ENCODE results near the gene PNKP.
A peak's percentile ranks its signal among the peaks of the same experiment; 100 is the strongest.

Gene PNKP

DNA sequence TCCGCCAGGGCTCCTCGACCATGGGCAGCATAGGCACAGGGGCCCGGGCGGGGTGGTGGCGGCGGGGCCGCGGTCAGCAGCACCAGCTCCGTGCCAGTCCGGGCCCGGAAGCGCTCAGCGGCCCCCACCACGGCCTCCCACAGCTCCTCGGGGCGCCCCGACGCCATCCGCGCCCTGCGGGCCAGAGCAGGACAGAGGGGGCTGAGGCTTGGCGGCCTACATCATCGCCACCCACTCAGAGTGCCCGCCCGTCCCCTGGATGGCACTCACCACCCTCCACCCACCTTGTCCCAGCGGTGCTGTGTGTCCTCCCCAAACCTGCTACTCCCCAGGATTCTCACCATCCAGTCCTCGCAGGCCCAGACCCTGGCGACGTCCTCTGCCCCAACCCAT lies 5.7 kb upstream of the PNKP start:
- CTCF ChIA-PET, result no interaction called here
- H3K36me3 ChIP-seq (ENCODE audit: control insufficient read depth in 2 of 2, insufficient read depth in 1 of 2, low read length in 2 of 2), result peaks cover 0 to 25% of the 10 kb centered on the region in 2 experiments; a peak in 1 of 3 replicates
- no peak overlapping the region for H3K27ac ChIP-seq (ENCODE audit: extremely low read depth, low read depth, low read length)
- H3K4me1 ChIP-seq (ENCODE audit: control insufficient read depth, insufficient read depth, low read length), result peaks cover 17% of the 10 kb centered on the region
- no peak overlapping the region for H3K4me3 ChIP-seq (ENCODE audit: low read depth, low read length)
- H3K9me3 ChIP-seq (ENCODE audit: control insufficient read depth, insufficient read depth, low read depth, low read length), result no peaks in the 10 kb centered on the region
- POLR2A ChIA-PET, result no interaction called here
- TF ChIP-seq EGR2 (tag by site-specific recombination; IDR thresholded peaks at IDR 0.05; ENCODE audit: low read depth), result 0 out of 2 replicates have a peak, but pooled peaks have one; percentile 9
- TF ChIP-seq HOXD13 (CRISPR knock-in tag; IDR thresholded peaks at IDR 0.05; ENCODE audit: borderline replicate concordance), result no peak
- no peak for TF ChIP-seq ZNF629 (tag by site-specific recombination; IDR thresholded peaks at IDR 0.05)
- peak; percentile 55 for TF ChIP-seq ZFHX2 (tag by site-specific recombination; conservative IDR thresholded peaks at IDR 0.05)
- no peak for TF ChIP-seq ZNF214 (tag by site-specific recombination; IDR thresholded peaks at IDR 0.05; ENCODE audit: borderline replicate concordance)

GRCh38 chr19:49872245-49873128 lies 5.1 kb upstream of the PNKP start:
- no peaks in the 10 kb centered on the region for H3K9me3 ChIP-seq (ENCODE audit: control insufficient read depth, insufficient read depth, low read depth, low read length)
- ChIA-PET CTCF (interaction anchor here (0.6 kb wide), 1 partner anchor 70 kb away, joined by 3 read pairs; no protein-coding TSS in a partner anchor), POLR2A (no interaction called here)
- H3K4me1 ChIP-seq (ENCODE audit: control insufficient read depth, insufficient read depth, low read length), result peaks cover 17% of the 10 kb centered on the region
- H3K4me3 ChIP-seq (ENCODE audit: low read depth, low read length), result no peak overlapping the region
- TF ChIP-seq SCRT1 (tag by site-specific recombination; IDR thresholded peaks at IDR 0.05; ENCODE audit: borderline replicate concordance) (no peak), ZNF791 (tag by site-specific recombination; IDR thresholded peaks at IDR 0.05) (no peak), ZNF610 (tag by site-specific recombination; IDR thresholded peaks at IDR 0.05; ENCODE audit: borderline replicate concordance) (no peak), ZNF76 (tag by site-specific recombination; IDR thresholded peaks at IDR 0.05; ENCODE audit: borderline replicate concordance, low read depth) (no peak), ZFP3 (tag by site-specific recombination; IDR thresholded peaks at IDR 0.05; ENCODE audit: low read depth) (peak; percentile 93), ZNF830 (tag by site-specific recombination; IDR thresholded peaks at IDR 0.05; ENCODE audit: low read depth) (no peak), ZNF701 (tag by site-specific recombination; IDR thresholded peaks at IDR 0.05) (peak; percentile 64; the same call in 1 of the 2 replicates), ZBTB8A (tag by site-specific recombination; IDR thresholded peaks at IDR 0.05) (no peak), ZNF311 (tag by site-specific recombination; IDR thresholded peaks at IDR 0.05; ENCODE audit: borderline replicate concordance) (no peak), GLIS1 (tag by site-specific recombination; IDR thresholded peaks at IDR 0.05) (peak; percentile 41; the same call in 1 of the 2 replicates), EGR2 (tag by site-specific recombination; IDR thresholded peaks at IDR 0.05; ENCODE audit: low read depth) (no peak), ZNF266 (tag by site-specific recombination; IDR thresholded peaks at IDR 0.05; ENCODE audit: low read depth) (no peak), ZNF777 (tag by site-specific recombination; IDR thresholded peaks at IDR 0.05; ENCODE audit: borderline replicate concordance) (no peak)
- TF ChIP-seq, protein P1, sequence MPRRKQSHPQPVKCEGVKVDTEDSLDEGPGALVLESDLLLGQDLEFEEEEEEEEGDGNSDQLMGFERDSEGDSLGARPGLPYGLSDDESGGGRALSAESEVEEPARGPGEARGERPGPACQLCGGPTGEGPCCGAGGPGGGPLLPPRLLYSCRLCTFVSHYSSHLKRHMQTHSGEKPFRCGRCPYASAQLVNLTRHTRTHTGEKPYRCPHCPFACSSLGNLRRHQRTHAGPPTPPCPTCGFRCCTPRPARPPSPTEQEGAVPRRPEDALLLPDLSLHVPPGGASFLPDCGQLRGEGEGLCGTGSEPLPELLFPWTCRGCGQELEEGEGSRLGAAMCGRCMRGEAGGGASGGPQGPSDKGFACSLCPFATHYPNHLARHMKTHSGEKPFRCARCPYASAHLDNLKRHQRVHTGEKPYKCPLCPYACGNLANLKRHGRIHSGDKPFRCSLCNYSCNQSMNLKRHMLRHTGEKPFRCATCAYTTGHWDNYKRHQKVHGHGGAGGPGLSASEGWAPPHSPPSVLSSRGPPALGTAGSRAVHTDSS (tag by site-specific recombination; IDR thresholded peaks at IDR 0.05), result no peak
- H3K27ac ChIP-seq (ENCODE audit: extremely low read depth, low read depth, low read length), result no peak overlapping the region
- H3K36me3 ChIP-seq (ENCODE audit: control insufficient read depth in 2 of 2, insufficient read depth in 1 of 2, low read length in 2 of 2), result peaks cover 0 to 25% of the 10 kb centered on the region in 2 experiments; a peak in 1 of 3 replicates

GRCh38 chr19:49871349-49871985 lies 4.1 kb upstream of the PNKP start:
- POLR2A ChIA-PET, result no interaction called here
- peaks cover 20% of the 10 kb centered on the region for H3K4me1 ChIP-seq (ENCODE audit: control insufficient read depth, insufficient read depth, low read length)
- no peak; the same call in 1 of the 2 replicates for TF ChIP-seq ZNF341 (tag by site-specific recombination; IDR thresholded peaks at IDR 0.05; ENCODE audit: low read depth)
- TF ChIP-seq, protein P2, sequence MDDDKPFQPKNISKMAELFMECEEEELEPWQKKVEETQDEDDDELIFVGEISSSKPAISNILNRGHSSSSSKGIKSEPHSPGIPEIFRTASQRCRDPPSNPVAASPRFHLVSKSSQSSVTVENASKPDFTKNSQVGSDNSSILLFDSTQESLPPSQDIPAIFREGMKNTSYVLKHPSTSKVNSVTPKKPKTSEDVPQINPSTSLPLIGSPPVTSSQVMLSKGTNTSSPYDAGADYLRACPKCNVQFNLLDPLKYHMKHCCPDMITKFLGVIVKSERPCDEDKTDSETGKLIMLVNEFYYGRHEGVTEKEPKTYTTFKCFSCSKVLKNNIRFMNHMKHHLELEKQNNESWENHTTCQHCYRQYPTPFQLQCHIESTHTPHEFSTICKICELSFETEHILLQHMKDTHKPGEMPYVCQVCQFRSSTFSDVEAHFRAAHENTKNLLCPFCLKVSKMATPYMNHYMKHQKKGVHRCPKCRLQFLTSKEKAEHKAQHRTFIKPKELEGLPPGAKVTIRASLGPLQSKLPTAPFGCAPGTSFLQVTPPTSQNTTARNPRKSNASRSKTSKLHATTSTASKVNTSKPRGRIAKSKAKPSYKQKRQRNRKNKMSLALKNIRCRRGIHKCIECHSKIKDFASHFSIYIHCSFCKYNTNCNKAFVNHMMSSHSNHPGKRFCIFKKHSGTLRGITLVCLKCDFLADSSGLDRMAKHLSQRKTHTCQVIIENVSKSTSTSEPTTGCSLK (tag by site-specific recombination; IDR thresholded peaks at IDR 0.05), result no peak
- TF ChIP-seq GLIS2 (tag by site-specific recombination; IDR thresholded peaks at IDR 0.05), result 0 out of 2 replicates have a peak, but pooled peaks have one; percentile 15
- H3K27ac ChIP-seq (ENCODE audit: extremely low read depth, low read depth, low read length), result no peak overlapping the region
- H3K4me3 ChIP-seq (ENCODE audit: low read depth, low read length), result no peak overlapping the region
- CTCF ChIA-PET, result interaction anchor here (0.6 kb wide), 2 partner anchors 11 to 69 kb away, joined by 3 read pairs; no protein-coding TSS in a partner anchor
- peaks cover 0 to 25% of the 10 kb centered on the region in 2 experiments; a peak in 1 of 3 replicates for H3K36me3 ChIP-seq (ENCODE audit: control insufficient read depth in 2 of 2, insufficient read depth in 1 of 2, low read length in 2 of 2)
- no peaks in the 10 kb centered on the region for H3K9me3 ChIP-seq (ENCODE audit: control insufficient read depth, insufficient read depth, low read depth, low read length)

Measured in HEK293 (cell line).